ENCODE data around the gene AGTPBP1.

- no peak for TF ChIP-seq POLR2AphosphoS5 (IDR thresholded peaks at IDR 0.05)
- no peak for TF ChIP-seq CTCF (IDR thresholded peaks at IDR 0.05)
These were observed 75.7 kb downstream of the AGTPBP1 start for GRCh38 chr9:85666086-85666485.
